AG04449 (cell line): ENCODE measurements around the gene TYMP.

Experiments used
- CTCF ChIA-PET: fragments of 350-600 bp; formaldehyde crosslinking; extraction: SDS; loops from one replicate; lab custom pipeline; 2021; ENCODE audit warnings: antibody characterized with exemption; lab: Yijun Ruan, JAX
- POLR2A ChIA-PET: fragments of 400-600, 350-600 bp; formaldehyde crosslinking; extraction: SDS; loops from one replicate; lab custom pipeline; 2020; ENCODE audit warnings: antibody characterized with exemption, inconsistent platforms; lab: Yijun Ruan, JAX
- DNase-seq: peaks from one replicate; pipeline ENCODE4 v3.0.0-alpha.2; 2010; ENCODE audit warnings: low read depth, low spot score
- H3K4me3 ChIP-seq: 2 replicates; pipeline ENCODE4 v1.5.1; 2011; ENCODE audit warnings: low read depth, mild to moderate bottlenecking, control low read depth, low read length
- CTCF ChIP-seq: IDR thresholded peaks from one replicate; pipeline ENCODE4 v1.5.1; 2011; ENCODE audit warnings: mild to moderate bottlenecking, moderate library complexity, low read length, control low read depth, inconsistent platforms; ENCODE audit not compliant: insufficient read depth; ENCODE audit errors: missing control alignments

The TYMP gene

DNA sequence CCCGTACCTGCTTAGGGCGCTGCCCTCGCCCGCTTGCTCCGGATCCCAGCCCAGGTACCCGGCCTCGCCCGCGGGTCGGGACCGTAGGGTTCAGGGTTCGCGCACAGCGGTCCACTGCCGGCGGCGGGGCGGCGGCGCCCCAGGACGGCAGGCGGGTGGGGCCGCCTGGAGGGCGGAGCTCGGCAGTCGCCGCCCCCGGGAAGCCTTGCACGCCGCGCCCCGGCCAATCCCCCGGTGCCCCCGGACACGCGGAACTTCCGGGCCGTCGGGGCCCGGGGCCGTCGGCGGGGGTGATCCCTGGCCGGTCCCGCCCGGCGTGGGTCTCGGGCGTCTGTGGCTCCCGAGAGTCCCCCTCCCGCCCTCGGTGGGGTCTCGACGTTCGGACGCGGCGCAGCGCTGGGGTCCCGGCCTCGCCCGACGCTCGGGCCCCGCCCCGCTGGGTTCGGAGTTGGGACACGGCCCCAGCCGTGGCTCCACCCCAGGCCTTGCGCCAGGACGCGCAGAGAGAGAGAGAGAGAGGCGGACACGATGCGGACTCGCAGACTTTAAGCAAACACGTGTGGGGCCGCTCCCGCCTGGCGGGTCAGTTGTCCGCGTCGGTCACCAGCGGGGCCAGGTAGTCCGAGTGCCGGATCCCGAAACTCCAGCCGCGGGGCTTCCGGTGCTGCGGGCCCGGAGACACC is at the start of gene TYMP:
Gene TYMP, minus strand, starts transcription at position 116 of the 683 bp plus-strand sequence. CDS start 303 bp downstream, outside the sequence.
- H3K4me3 ChIP-seq, result peak within 1 kb of the TSS; percentile 46
- no peak for TF ChIP-seq CTCF
- no peak for DNase-seq
- POLR2A ChIA-PET, result interaction anchor here (1.0 to 1.4 kb wide), 2 partner anchors 10 to 35 kb away, joined by 3 read pairs; no protein-coding TSS in a partner anchor
- CTCF ChIA-PET, result interaction anchor here (2.7 to 3.3 kb wide), 2 partner anchors 10 to 91 kb away, joined by 9 to 20 read pairs; no protein-coding TSS in a partner anchor

DNA sequence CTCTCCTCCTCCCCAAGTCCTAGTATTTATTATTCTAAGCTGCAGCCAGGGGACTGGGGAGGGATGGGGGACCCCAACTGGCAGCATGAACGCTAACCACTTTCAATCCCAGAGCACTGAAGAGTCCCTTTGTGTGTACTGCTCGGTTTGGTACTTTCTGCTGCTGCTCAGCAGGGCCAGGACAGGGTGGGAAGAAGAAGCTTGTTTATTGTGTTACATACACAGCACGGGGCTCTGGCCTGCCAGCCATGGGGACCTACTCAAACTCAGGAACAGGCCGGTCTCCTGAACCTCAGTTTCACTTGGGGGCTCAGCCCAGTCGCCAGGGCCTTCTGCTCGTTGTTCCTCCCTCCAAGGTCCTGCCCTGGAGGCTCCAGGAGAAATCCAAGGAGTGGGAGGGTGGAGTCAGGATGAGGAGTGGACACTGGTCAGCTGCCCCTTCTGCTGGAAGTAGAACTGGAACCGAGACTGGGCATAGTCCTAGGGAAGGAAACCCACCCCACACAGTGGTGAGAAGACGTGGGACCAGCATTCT is 49.0 kb upstream of the TYMP start:
- ChIA-PET POLR2A (no interaction called here), CTCF (interaction anchor here (0.6 to 8.8 kb wide), 6 partner anchors 9 to 112 kb away, joined by 3 to 124 read pairs (median 4); partner anchors contain the start of gene SYCE3)
- no peak for TF ChIP-seq CTCF
- H3K4me3 ChIP-seq, result no peak overlapping the region
- no peak for DNase-seq

DNA sequence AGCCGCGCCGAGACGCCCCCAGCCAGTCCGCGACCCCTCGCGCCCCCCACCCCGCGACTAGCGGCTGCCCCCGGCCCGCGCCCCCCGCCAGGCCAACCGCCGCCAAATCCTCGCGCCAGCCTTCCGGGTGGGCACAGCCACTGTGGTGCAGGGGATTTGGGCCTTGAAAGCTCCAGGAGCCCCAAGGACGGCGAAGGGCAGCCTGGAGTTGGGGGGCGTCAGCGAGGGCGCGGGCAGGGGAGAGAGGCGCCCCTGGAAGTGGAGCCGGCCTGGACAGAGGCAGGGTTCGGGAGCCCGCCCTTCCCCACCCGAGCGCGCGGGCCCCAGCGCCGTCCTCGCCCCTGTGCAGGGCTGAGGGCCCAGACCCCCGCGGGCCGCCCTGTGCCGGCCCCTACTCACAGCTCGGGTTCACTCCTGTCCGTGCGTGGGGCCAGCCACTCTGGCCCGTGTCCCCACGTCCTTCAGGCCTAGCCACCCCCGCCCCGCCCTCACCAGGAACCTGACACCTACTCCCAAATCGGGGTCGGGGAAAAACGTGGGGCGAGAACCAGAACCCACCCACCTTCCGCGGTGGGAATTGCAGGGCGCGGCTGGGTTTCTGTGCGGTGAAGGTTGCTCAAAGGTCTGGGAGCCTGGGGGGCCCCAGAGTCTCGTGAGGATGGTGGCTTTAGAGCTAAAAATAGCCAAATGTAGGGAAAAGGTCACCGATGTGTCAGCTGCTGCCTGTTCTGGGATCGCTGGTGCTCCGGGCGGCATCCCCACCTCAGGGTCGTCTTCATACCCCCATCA is 48.4 kb upstream of the TYMP start, which contains the start of gene CPT1B:
Gene CPT1B, minus strand, starts transcription at position 441 of the 789 bp plus-strand sequence. CDS start 512 bp downstream, outside the sequence.
- POLR2A ChIA-PET, result no interaction called here
- H3K4me3 ChIP-seq, result no peak within 1 kb of the TSS
- CTCF ChIA-PET, result interaction anchor here (0.6 to 8.8 kb wide), 7 partner anchors 9 to 115 kb away, joined by 3 to 124 read pairs (median 4); partner anchors contain the start of gene SYCE3
- no peak for TF ChIP-seq CTCF
- DNase-seq, result no peak

- TF ChIP-seq CTCF, result no peak
- ChIA-PET CTCF (interaction anchor here (0.9 to 8.8 kb wide), 3 partner anchors 13 to 115 kb away, joined by 4 to 124 read pairs (median 36); partner anchors contain the start of gene SYCE3), POLR2A (interaction anchor here (0.9 kb wide), 1 partner anchor 50 kb away, joined by 3 read pairs; no protein-coding TSS in a partner anchor)
- no peak for DNase-seq
- no peak overlapping the region for H3K4me3 ChIP-seq
Observed at GRCh38 chr22:50577697-50577986, 47.8 kb upstream of the TYMP start.

DNA sequence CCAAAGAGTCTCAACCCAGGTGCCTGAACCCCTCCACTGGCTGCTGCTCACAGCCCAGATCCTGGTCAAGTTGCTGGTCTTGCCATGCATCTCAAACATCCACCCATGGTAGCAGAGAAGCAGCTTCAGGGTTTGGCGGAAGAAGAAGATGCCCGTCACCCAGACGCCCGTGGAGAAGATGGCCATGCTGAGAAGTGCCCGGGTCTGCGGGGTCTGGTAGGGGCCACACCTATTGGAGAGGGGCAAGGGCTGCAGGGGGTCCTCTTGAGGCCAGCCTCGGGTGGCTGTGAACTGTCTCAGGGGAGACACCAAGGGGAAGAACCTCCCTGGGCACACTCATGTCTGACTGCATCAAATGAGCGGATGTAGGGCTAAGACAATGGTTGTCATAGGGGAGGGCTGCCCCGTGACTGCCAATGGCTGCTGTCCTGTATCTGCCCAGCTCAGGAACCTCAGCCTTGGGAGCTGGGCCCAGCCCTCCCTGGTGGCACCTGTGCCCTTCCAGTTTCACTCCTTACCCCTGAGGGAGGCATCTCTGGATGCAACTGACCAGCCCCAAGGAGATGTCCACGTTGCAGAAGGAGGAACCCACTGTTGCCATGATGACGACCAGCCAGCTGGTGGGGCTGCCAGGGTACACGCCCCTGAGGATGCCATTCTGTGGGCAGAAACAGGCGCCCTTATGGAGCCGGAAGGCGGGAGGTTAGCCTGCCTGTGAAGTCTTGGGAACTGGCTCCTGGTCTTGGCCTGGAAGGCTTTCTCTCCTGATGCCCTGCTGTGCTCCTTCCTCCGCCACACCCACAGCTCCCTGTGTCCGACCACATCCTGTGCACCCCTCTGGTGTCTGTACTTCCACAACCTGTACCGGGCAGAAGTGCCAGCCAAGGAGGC is 47.2 kb upstream of the TYMP start:
- CTCF ChIA-PET, result interaction anchor here (0.9 to 8.8 kb wide), 7 partner anchors 12 to 135 kb away, joined by 3 to 124 read pairs (median 4); partner anchors contain the start of gene SYCE3
- TF ChIP-seq CTCF, result no peak
- no peak for DNase-seq
- POLR2A ChIA-PET, result interaction anchor here (0.9 kb wide), 1 partner anchor 50 kb away, joined by 3 read pairs; no protein-coding TSS in a partner anchor
- no peak overlapping the region for H3K4me3 ChIP-seq
